Activated CD8-positive, alpha-beta memory T cell treated with anti-CD3 and anti-CD28 coated beads for 24 hours (primary cell): ENCODE results near the gene FAAP20.
"Not testable (repeated sequence)": the region's sequence is repeated elsewhere in the genome, so short reads cannot be mapped to it uniquely, and the experiment has no call there.

Source experiments
- DNase-seq: peaks from one replicate; pipeline ENCODE4 v3.0.0-alpha.2; 2020

The FAAP20 gene

GRCh38 chr1:2154022-2154421 lies 40.5 kb downstream of the FAAP20 start:
- no peak for DNase-seq

- peak; percentile 66 for DNase-seq
Measured at GRCh38 chr1:2152954-2153353, 41.6 kb downstream of the FAAP20 start.

GRCh38 chr1:2151911-2152310 lies 42.7 kb downstream of the FAAP20 start:
- no peak for DNase-seq

GRCh38 chr1:2151252-2151651 lies 43.3 kb downstream of the FAAP20 start:
- no peak for DNase-seq

- DNase-seq: no peak
Measured at GRCh38 chr1:2150801-2151200, 43.8 kb downstream of the FAAP20 start.

GRCh38 chr1:2148691-2149090 lies 45.9 kb downstream of the FAAP20 start:
- peak; percentile 75 for DNase-seq

- not testable (repeated sequence) for DNase-seq
Measured at GRCh38 chr1:2147869-2148268, 46.7 kb downstream of the FAAP20 start.

- DNase-seq: no peak
Measured at GRCh38 chr1:2146836-2147517, 47.6 kb downstream of the FAAP20 start.

GRCh38 chr1:2145946-2146835 lies 48.4 kb downstream of the FAAP20 start:
- peak; percentile 67 for DNase-seq

GRCh38 chr1:2144501-2145090 lies 50.0 kb downstream of the FAAP20 start:
- DNase-seq: no peak

- no peak for DNase-seq
Measured at GRCh38 chr1:2143814-2144500, 50.6 kb downstream of the FAAP20 start.

GRCh38 chr1:2141025-2141424 lies 53.5 kb downstream of the FAAP20 start:
- DNase-seq: no peak
